Adipose tissue (tissue), 3 donors: ENCODE data around the gene RHOH. TPM values are rescaled to one million over a fixed set of nuclear protein-coding genes. Genes with fewer than 3 reads are reported as not detected.
"Not testable (repeated sequence)": the region's sequence is repeated elsewhere in the genome, so short reads cannot be mapped to it uniquely, and the experiment has no call there.

Experiments used
- H3K27ac ChIP-seq: one replicate; pipeline ENCODE4 v1.5.1; 2013; ENCODE audit warnings: low read depth, low read length
- WGBS, 3 donors: extraction: QIAGEN DNeasy Blood & Tissue Kit; methylation state at CpG; one replicate each; pipeline ENCODE4 v1.1.7; 2013; 5-methylcytosine and 5-hydroxymethylcytosine counted together
- polyA plus RNA-seq, 3 donors: library from polyadenylated mRNA; stranded (reverse); fragments of 200-250 nt; gene quantifications; one replicate each; pipeline ENCODE4 v1.2.3, GENCODE V29; 2013
- donor health status: healthy with polysubstance abuse.
- donor health status: Bipolar disorder and iron deficiency.
- donor health status: healthy.

The RHOH gene
- polyA plus RNA-seq, 3 donors = 0.60 to 2.1 (median 0.90) TPM

DNA sequence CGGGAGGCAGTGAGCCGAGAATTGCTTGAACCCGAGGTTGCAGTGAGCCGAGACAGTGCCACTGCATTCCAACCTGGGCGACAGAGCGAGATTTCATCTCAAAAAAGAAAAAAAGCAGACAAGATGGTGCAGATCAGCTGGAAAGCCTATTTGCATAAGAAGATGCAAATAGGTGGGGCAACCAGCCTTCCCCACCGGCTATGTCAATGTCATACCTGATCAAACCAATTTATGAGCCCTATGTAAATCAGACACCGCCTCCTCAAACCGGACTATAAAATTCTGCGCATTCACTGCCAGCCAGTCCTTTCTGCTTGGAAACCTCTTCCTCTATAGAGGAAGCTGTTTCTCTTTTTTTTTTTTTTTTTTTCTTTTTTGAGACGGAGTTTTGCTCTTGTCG is 73.8 kb downstream of the RHOH start:
- no peak overlapping the region for H3K27ac ChIP-seq
- 84 to 90% (median 88%) methylated on average over 12 of the region's 12 CpGs for WGBS, 3 donors

DNA sequence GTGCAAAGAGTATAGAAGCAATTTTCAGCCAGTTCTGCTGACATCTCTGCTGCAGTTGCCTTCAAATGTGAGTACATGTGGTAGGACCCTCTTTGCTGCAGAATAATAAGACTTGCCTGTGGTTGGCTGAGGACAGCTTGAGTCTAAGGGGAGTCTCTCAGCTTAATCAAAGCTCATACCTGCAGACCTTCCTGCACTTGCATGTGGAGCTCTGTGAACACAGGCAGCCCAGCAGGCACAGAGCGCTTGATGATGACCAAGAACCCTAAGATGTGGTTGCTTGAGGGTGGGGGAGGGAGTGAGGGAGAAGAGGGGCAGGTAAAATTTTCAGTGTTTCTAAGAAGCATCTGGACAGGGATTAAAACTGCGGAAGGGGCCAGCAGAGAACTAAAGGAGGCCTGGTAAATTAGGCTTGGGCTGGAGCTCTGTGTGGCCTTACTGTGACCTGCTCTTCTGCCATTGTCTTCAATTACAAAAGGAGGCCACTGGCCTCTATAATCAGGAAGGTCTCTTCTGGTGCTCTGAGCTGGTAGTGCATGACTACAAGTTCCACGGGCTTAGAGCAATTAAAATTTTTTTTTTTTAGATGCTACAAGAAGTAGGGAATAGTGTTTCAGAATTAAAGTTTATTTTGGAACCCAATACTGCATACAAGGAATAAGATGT is 78.4 kb downstream of the RHOH start:
- no peak overlapping the region for H3K27ac ChIP-seq
- 93 to 96% (median 94%) methylated on average over 3 of the region's 3 CpGs for WGBS, 3 donors

DNA sequence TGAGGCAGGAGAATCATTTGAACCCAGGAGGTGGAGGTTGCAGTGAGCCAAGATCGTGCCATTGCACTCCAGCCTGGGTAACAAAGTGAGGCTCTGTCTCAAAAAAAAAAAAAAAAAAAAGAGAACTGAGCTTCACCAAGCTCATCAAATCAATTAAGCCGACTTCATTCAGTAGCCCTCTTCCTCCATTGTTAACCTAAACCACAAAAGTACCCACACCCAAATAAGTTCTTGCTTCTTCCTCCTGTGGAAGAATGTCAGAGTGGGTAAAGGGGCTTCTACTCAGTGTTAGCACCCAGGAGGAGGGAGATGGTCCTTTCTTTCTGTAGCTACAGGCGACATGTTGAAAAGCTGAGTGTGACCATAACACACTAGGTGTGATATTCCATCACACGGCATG is 79.7 kb downstream of the RHOH start:
- WGBS, 3 donors = 78 to 84% (median 83%) methylated on average over 3 to 4 of the region's 4 CpGs
- no peak overlapping the region for H3K27ac ChIP-seq

DNA sequence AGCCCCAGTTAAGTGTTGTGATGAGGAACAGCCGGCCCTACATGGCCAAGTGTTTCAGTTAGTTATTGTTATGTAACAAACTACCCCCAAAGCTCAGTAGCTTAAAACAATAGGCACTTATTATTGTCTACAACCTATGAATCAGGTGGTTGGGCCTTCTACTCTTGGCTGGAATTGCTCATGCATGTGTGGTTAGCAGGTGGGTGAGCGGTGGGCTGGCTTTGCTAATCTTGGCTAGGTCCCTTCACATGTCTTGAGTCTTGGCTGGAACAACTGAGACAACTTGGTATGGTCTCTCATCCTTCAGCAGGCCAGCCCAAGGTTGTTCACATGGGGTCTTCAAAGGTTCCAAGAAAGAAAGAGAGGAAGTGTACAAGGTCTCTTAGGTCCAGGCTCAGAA is 83.8 kb downstream of the RHOH start:
- no peak overlapping the region for H3K27ac ChIP-seq
- WGBS, 3 donors = 87 to 93% (median 89%) methylated on average over 2 of the region's 2 CpGs

DNA sequence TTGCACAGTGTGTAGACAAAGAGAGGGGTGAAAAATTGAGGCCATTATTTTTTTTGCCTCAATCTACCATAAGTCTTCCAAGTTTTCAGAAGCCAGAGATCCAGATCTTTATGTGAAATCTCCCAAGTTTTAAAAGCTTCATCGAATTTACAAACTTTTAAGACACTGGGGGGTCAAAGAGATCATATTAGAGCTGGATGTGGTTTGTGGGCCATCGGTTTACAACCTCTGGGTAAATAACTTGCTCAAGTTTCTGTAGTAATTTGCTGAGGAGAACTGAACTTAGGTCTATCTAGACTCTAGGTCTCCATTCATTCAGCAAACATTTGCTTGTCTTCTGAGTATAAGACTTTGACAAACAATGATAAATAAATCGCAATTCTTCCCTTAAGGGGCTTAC is 84.3 kb downstream of the RHOH start:
- 78 to 87% (median 82%) methylated on average over 3 of the region's 3 CpGs for WGBS, 3 donors
- H3K27ac ChIP-seq = no peak overlapping the region

DNA sequence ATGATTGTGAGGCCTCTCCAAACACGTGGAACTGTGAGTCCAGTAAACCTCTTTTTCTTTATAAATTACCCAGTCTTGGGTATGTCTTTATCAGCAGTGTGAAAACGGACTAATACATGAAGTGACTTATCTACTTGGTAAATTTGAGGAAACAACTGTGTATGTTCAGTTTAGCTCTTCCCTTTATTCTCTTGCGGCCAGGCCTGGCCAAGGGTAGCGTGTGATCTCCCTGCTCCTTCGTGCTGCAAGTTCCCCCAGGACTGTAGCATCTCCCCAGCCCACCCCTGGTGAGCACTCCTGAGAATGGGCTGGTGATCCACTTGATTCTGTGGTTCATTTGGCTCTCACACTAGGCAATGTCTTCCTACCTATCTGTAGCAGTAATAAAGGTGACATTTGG is 85.1 kb downstream of the RHOH start:
- H3K27ac ChIP-seq = no peak overlapping the region
- WGBS, 3 donors = 49 to 77% (median 70%) methylated on average over 5 of the region's 5 CpGs

DNA sequence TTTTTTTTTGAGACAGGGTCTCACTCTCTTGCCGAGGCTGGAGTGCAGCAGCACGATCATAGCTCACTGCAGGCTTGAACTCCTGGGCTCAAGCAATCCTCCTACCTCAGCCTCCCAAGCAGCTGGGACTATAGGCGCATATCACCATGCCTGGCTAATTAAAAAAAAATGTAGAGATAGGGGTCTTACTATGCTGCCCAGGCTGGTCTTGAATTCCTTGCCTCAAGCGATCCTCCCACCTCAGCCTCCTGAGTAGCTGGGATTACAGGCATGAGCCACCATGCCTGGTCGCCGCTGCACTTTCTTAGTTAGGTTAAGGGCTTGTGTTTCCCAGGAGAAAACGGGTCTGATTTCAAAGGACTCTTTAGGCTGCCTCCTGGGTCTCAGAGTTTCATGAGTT is 86.0 kb downstream of the RHOH start:
- H3K27ac ChIP-seq = not testable (repeated sequence)
- WGBS, 3 donors = 93 to 98% (median 96%) methylated on average over 7 of the region's 7 CpGs

DNA sequence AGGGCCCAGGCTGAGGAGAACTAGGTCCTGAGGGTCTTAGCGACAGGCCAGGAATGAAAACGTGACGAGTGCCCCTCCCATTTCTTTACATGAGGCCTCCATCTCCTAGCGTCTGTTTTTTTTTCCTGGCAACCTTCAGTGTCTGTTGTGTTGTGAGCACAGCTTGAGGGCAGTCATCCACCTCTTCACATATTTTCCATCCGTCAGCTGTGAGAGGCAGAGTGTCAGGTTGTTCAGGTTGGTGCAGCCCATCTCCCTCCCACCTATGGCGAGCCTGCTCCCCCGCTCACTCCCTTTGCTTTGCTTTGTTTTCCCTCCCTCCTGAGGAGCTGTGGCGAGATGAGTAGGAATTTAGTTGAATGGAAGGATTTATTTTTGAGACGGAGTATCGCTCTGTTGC is 86.6 kb downstream of the RHOH start:
- WGBS, 3 donors = 86 to 89% (median 88%) methylated on average over 10 of the region's 10 CpGs

DNA sequence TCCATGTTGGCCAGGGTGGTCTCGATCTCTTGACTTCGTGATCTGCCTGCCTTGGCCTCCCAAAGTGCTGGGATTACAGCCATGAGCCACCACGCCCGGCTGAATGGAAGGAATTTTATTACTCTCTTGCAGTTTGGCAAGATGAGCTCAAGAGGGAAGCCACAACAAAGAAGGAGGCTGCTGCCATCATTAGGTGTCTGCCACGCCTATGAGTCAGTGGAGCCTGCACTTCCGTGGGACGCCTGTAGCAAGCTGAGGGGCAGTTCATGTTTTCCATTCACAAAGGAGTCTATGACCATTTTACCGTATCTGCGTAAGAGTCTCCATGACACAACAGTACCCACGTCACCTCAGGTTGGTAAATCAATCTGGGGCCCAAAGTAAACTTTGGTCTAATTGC is 87.1 kb downstream of the RHOH start:
- no peak overlapping the region for H3K27ac ChIP-seq
- 81 to 90% (median 83%) methylated on average over 10 of the region's 10 CpGs for WGBS, 3 donors

More for the DNA sequence above, 86.6 kb downstream of the RHOH start:
- no peak overlapping the region for H3K27ac ChIP-seq

DNA sequence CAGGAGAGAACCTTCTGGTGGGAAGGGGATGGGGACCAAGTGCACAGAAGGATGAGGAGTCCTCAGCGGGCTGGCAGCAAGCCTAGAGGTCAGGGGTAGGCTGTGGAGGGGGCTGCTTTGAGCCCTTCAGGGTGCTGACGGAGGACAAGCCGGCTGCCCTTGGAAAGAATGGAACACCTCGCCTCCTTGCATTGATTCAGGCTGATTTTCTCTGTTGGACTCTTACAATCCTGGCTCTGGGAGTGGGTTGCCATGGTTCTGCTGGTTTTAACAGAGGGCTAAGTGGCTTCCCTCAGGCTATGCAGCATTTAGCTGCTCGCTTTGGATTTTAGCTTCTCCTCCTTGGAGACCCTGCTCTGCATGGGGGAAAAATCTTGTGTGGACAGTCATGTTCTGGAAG is 88.9 kb downstream of the RHOH start:
- 90 to 98% (median 93%) methylated on average over 5 of the region's 5 CpGs for WGBS, 3 donors
- H3K27ac ChIP-seq = no peak overlapping the region

DNA sequence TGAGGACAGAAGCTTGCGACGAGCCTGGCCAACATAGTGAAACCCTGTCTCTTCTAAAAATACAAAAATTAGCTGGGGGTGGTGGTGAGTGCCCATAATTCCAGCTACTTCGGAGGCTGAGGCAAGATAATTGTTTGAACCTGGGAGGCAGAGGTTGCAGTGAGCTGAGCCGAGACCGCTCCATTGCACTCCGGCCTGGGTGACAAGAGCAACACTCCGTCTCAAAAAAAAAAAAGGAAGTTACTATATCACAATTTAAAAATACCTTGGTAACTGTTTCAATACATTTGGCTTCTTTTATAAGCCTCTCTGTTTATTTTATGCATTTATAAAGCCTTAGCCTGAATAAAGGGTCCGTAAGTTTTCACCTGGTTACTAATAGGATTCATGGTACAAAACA is 91.7 kb downstream of the RHOH start:
- no peak overlapping the region for H3K27ac ChIP-seq
- WGBS, 3 donors = 76 to 96% (median 76%) methylated on average over 8 of the region's 8 CpGs

DNA sequence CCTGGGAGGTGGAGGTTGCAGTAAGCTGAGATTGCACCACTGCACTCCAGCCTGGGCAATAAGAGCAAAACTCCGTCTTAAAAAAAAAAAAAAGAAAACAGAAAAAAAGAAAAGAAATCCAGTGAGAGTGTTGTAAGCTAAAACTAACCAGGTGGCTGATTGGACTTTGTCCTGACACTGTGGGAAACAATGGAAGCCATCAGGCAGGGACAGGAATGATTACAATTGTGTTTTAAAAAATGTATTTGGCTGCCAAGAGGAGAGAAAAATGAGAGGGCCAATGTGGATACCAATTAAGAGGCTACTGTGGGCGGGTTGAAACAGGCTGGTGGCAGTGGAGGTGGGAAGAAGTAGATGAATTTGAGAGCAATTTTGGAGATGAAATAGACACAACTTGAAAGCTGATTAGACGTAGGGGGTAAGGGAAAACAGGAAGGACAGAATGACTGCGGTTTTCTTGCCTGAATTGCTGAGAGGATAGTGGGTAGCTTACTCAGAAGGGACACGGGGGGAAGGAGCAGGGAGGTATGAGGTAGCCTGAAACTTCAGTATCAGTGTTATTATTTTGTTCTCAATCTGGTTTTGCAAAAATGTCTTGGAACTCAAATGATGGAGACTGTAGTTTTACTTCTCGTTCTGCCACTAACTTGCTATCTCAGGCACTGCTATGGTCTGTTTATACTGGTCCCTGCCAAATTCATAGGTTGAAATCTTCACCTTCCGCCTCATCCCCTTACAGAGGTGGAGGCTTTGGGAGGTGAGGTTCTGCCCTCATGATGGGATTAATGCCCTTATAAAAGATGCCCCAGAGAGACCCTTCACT is 92.7 kb downstream of the RHOH start:
- H3K27ac ChIP-seq = no peak overlapping the region
- WGBS, 3 donors = 46 to 56% (median 48%) methylated on average over 7 of the region's 7 CpGs

DNA sequence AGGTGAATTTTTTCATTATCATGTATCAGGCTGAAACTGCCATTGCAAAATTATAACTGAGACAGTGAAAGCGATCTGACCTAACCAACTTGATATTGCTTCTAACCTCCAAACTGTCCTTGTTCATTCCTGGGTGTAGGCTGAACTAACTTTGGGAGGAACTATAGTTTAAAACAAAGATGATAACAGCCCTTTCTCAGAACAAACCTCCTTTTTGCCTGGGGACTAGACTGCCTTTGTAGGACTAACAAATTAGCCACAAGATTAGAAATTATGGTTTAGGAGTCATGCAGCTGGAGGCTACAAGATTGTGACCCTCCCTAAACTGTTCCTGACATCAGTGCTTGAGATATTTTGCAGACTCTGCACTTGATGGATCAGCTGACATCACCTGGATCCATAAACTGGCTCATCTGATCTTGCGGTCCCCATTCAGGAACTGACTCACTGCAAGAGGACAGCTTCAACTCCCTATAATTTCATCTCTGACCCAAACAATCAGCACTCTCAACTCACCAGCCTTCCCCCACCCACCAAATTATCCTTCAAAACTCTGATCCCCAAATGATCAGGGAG is 93.9 kb downstream of the RHOH start:
- not testable (repeated sequence) for H3K27ac ChIP-seq
- 55 to 94% (median 78%) methylated on average over 2 of the region's 2 CpGs for WGBS, 3 donors

DNA sequence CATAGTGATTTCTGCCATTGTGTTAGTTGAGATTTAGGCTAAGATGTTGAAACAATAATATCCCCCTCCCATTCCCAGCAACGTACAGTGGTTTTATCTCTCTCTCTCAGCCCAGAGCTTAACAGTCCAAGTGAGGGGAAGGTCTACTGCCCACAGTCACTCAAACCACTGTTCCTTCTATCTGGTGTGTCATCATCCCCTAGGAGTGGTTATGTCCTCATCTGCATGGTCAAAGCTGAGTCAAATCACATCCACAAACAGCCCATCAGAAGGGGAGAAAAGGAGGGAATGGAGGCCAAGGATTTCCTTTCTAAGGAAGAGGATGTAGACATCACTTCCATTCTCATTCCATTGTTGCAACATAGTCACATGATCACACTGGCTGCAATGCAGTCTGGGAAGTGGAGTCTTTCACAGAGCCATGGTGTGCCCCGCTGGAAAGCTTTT is 95.5 kb downstream of the RHOH start:
- H3K27ac ChIP-seq = no peak overlapping the region

DNA sequence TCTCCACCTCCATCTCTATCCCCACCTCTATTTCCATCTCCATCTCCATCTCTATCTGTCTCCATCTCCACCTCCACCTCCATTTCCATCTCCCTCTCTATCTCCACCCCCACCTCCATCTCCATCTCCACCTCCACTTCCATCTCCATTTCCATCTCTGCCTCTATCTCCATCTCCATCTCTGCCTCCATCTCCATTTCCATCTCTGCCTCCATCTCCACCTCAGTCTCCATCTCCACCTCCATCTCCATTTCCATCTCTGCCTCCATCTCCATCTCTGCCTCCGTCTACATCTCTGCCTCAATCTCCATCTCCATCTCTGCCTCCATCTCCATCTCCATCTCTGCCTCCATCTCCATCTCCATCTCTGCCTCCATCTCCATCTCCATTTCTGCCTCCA is 97.5 kb downstream of the RHOH start:
- no peak overlapping the region for H3K27ac ChIP-seq
- 85 to 94% (median 85%) methylated on average over 1 of the region's 1 CpG for WGBS, 3 donors

More for the DNA sequence above, 95.5 kb downstream of the RHOH start:
- 69 to 92% (median 83%) methylated on average over 2 of the region's 2 CpGs for WGBS, 3 donors

DNA sequence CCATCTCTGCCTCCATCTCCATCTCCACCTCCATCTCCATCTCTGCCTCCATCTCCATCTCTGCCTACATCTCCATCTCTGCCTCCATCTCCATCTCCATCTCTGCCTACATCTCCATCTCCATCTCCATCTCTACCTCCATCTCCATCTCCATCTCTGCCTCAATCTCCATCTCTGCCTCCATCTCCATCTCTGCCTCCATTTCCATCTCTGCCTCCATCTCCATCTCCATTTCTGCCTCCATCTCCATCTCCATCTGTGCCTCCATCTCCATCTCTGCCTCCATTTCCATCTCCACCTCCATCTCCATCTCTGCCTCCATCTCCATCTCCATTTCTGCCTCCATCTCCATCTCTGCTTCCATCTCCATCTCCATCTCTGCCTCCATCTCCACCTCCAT is 98.2 kb downstream of the RHOH start:
- not testable (repeated sequence) for H3K27ac ChIP-seq

DNA sequence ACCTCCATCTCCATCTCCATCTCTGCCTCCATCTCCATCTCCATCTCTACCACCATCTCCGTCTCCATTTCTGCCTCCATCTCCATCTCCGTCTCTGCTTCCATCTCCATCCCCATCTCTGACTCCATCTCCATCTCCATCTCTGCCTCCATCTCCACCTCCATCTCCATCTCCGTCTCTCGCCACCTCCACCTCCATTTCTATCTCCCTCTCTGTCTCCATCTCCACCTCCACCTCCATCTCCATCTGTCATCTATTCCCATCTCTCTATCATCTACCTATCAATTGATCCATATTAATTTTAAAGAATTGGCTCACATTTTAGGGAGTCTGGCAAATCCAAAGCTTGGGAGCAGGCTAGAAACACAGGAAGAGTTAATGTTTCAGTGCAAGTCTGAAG is 98.7 kb downstream of the RHOH start:
- no peak overlapping the region for H3K27ac ChIP-seq
- WGBS, 3 donors = 96 to 98% (median 98%) methylated on average over 4 of the region's 4 CpGs
